NCI-H345 treated with DMSO at 0.1 percent for 48 hours (cell line): Measurements from ENCODE around the gene ARMH4.

Source experiments
- DNase-seq: peaks from one replicate; lab custom pipeline; 2025; ENCODE audit not compliant: unreplicated experiment; lab: John Stamatoyannopoulos, UW

Gene ARMH4

DNA sequence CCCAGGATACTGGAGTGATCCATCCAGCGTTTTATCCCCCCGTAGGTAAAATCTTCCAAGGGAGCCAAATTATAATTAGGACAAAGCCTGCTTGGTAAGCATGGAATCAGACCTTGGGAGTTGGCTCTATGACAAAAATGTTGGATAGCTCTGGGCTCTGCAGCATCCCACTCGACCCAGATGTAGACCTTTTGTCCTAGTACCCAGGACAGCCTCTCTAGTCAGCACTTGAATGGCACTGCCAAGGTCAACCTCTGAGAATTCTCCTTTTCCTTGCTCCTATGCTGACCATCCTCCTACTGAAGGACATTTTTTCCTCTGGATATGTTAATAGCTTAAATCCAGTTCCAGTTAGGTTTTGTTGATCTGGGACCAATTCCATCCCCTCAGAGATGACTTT lies 181.4 kb downstream of the ARMH4 start:
- no peak for DNase-seq

- no peak for DNase-seq
These were observed 181.8 kb downstream of the ARMH4 start for GRCh38 chr14:57970175-57970574.

GRCh38 chr14:57963071-57963470 lies 188.9 kb downstream of the ARMH4 start:
- DNase-seq, result no peak

GRCh38 chr14:57962325-57963035 lies 189.5 kb downstream of the ARMH4 start:
- DNase-seq, result no peak

DNA sequence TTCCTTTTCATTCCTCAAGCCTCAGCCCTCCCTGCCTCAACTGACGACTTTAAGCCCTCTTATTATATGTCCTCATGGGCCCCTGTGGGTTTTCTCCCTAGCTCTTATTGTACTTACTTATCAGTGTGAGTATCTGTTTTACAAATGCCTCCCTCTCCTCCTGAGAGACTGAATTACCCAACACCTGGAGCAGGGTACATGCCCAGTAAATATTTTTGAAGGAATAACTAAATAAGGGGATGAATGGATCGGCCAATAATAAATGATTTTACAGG lies 190.3 kb downstream of the ARMH4 start:
- DNase-seq, result no peak

DNA sequence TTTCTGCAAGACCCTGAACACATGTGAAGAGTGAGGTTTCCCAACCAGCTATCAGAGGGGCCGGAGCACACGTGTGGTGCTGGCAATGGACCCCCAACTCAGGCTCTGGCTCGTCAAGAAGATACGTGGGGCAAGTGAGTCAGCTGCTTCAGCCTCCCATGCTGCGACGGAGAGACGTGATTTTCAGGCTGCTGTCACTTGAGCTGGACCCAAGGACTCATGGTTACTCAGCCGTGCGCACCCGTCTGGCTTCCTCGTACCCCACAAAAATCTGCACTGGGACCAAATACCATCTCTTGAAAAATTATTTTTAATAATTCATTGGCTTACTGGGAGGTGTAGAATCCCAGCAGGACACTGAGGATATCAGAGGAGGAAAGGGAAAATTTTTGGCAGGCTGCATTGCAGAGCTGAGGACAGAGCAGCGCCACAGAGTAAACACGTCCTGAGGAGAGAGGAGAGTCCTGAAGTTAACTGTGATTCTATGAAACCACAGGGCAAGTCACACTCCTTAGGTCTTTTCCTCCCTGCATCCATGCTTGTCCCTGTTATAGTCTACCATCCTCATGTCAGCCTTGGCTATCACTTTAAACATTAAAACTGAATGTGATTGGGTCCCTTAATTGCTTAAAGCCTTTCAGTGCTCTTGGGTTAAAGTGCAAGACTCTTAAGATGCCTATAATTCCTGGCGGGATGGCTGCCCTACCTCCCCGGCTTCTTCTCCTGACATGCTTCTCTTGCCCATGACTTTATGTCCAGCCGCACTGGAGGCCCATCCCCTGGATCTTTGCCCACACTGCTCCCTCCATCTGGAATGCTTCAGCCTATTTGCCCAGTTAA lies 190.8 kb downstream of the ARMH4 start:
- no peak for DNase-seq

- no peak for DNase-seq
These were observed 194.6 kb downstream of the ARMH4 start for GRCh38 chr14:57957441-57957840.
